HCT116 (cell line): ENCODE measurements around the gene SLC3A2.

Source experiments
- CBX3 ChIP-seq: IDR thresholded peaks from 2 replicates; pipeline ENCODE4 v1.6.1; 2012; ENCODE audit warnings: low read depth
- POLR2A ChIP-seq: IDR thresholded peaks from 2 replicates; pipeline ENCODE4 v1.7.0; 2011; ENCODE audit warnings: borderline replicate concordance; ENCODE audit not compliant: insufficient read depth, insufficient read length; ENCODE audit errors: extremely low read depth
- SIN3A ChIP-seq: IDR thresholded peaks from 2 replicates; pipeline ENCODE4 v1.6.1; 2012; ENCODE audit warnings: low read depth

- TF ChIP-seq POLR2A (peak; percentile 100), SIN3A (no peak), CBX3 (no peak)
These were observed 39.1 kb upstream of the SLC3A2 start for GRCh38 chr11:62841361-62842170.
